ENCODE results near the gene HOXD9. TPM values are rescaled to one million over a fixed set of nuclear protein-coding genes. Genes with fewer than 3 reads are reported as not detected.

HOXD9 gene
- polyA plus RNA-seq, 1 donor: 7.6 TPM

DNA sequence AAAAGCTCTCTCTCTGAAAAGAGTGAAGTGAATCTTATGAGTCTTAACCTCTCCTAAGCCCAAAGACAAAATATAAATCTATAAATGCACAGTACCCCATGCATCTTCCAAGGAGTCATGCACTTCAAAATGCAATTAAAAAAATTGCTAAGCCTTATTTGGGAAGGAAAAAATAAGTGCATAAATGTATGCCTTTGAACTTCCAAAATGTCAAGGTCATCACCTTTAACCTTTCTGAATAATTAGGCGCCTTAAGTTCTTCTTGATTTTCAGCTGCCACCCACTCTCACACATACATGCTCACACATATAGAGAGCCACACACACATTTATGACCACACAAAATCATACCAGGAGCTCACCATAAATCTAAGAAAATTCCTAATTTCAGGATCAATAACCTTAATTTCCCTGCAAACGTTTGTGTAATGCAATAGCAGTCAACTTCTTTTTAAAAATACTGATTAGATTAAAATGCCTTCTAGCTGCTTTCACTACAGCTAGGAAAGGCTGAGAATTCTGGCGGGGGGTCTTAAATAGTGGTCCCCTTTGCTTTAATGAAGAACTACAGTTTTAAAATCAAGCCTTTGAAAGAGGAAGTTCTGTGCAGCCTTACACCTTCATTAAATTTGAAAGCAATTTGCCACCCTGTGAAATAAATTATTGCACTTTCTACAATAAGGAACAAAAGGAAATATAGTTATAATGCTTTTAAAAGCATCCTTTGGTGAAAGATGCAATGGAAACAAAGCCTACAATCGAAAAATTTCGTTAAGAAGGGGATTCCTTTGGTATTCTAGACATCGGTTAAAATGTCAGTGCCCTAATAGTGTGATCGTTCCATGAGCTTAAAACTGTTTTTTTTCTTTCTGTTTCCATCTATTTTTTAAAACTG, 11.9 kb upstream of the HOXD9 start:
- no peak for DNase-seq (ENCODE audit: low read depth)

DNA sequence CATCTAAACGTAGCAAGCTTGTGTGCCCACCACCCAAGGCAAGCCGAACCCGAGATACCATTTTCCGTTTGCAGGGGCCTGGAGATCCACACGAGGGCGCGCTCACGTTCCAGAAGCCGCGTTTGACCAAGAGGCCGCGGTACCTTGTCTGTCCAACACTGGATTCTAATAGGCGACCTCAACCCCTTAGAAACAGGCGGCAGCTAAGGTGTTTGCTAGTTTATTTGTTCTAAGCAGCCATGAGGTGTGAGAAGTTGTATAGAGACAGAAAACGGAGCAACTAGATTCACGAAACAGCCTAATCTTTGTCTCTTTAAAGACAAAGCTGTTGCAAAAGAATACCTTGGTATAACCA, 11.2 kb upstream of the HOXD9 start:
- no peak for DNase-seq (ENCODE audit: low read depth)

DNA sequence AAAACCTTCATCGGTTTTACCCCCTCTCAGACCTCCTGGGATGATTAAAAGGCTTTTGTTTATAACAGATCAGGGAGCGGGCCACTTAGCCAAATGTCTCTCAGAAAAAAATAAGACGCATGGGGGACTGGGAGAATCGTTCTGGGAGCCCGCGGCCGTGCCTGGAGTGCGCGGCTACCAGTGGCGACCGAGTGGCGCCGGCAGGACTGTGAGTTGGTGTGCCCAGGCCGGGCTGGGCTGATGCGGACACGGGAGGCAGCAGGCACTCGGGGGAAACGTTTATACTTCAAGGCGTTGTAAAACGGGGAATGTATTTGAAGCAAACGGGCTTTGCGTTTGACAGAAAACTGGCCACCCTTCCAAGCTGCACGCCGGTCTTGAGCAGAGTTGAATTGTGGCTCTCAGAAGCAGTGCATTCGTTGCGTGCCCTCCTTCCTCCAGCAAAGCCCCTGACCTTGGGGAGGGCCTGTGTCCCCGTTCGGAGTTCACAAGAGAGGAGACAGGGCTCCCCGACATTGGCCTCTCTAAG, 10.6 kb upstream of the HOXD9 start:
- no peak for DNase-seq (ENCODE audit: low read depth)

- DNase-seq (ENCODE audit: low read depth): no peak
Observed at GRCh38 chr2:176112375-176113302, 9.9 kb upstream of the HOXD9 start.

DNA sequence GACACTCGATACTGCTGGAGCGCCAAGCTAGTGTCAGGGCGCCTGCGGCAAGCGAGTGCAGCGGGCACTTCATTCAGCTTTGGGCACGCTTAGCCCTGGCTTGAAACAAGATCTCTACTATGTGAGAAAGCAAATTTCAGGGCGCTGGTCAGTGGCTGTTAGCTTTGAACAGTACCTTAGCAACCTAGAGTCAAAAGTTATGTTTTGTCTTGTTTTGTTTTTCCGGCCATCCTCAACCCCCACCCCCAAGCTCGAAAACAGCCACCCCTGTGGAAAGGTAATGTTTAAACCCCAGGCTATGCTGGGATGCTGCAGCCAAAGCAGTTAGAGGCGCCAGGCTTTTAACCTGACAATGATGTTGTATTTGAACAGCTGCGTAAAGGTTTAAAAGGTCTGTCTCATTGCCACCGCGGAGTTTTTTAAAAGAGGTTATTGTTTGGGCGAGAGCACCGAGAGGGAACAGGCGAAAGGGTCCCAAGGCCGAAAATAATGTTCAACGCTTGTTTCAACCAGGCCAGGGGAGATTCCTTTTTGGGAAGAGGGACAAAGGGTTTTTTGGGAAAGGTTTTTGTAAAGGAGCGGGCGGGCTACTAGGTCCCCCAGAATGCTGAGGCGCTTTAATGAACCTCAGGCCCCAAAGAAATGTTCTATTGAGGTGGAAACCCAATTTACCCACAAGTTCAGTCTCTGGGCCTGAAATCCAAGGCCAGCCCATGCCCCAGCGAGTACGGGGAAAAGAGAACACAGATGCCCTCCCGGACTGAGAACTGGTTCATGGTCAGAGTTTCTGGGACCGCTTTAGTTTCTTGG, 8.2 kb upstream of the HOXD9 start:
- DNase-seq (ENCODE audit: low read depth): no peak

GRCh38 chr2:176114930-176115625, 7.4 kb upstream of the HOXD9 start:
- no peak for DNase-seq (ENCODE audit: low read depth)

DNA sequence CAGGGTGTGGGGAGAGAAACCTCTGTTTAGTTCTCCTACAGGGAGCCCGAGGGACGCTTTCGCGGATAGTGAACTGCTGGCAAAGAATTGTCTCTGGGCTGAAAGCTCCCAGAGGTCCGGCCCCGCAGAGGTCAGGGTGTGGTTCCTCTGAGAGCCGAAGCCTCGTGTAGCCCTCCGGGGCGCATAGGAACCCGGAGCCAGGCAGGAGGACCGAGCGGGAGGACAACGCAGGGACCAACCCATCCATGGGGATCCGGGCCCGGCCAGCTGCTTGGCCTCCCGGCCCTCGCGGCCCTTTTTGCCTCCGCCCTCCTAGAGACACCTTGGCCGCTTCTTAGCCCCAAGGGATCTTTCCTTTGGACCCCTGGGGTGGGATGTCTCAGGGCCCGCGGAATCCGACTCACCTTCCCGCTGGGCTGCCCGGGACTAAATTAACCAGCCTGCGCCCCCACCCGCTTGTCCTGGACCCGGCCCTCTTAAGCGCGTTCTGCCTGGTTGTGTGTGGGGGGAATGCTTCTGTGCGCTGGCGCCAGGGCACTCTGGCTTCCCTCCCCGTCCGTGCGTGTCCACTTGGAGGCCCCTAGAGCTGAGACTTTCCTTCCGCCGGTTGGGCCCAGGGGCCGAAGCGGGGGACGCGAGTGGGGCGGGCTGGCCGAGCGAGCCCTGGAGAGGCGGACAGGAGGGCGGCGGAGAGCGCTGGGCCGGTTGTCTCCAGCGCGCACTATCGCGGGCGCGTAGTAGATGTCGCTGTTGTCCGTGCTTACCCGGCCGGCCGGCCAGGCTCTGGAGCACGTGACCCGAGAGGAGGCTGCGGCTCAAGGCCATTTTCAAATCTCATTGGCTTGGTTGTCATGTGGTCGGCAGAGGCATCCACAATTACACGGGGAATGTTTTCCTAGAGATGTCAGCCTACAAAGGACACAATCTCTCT, 6.4 kb upstream of the HOXD9 start, which contains the start of gene HOXD10:
Gene HOXD10 (plus strand): TSS at position 896 of the 931 bp plus-strand sequence. CDS start 56 bp downstream, outside the sequence.
- no peak for DNase-seq (ENCODE audit: low read depth)

- DNase-seq (ENCODE audit: low read depth): no peak
Observed at GRCh38 chr2:176117162-176117822, 5.2 kb upstream of the HOXD9 start.

GRCh38 chr2:176117823-176118371, 4.6 kb upstream of the HOXD9 start:
- no peak for DNase-seq (ENCODE audit: low read depth)

DNA sequence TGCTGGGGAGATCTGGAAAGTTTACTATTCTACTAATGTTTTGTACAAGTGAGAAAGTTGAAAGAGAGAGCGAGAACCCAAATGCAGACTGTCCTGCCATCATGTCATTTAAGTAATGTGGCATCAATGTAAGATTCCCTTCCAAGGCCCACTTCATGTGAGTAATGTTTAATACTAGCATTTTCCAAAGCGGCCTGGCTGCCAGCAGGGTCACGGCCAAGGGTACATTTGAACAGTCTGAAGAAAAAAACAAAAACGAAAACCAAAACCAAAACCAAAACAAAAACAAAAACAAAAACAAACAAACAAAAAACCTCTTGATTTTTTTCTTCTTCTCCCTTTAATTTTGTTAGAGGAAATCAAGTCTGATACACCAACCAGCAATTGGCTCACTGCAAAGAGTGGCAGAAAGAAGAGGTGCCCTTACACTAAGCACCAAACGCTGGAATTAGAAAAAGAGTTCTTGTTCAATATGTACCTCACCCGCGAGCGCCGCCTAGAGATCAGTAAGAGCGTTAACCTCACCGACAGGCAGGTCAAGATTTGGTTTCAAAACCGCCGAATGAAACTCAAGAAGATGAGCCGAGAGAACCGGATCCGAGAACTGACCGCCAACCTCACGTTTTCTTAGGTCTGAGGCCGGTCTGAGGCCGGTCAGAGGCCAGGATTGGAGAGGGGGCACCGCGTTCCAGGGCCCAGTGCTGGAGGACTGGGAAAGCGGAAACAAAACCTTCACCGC, 3.7 kb upstream of the HOXD9 start:
- DNase-seq (ENCODE audit: low read depth): no peak

GRCh38 chr2:176120364-176121189, 1.9 kb upstream of the HOXD9 start:
- no peak for DNase-seq (ENCODE audit: low read depth)

- no peak for DNase-seq (ENCODE audit: low read depth)
Observed at GRCh38 chr2:176121190-176122051, 1.1 kb upstream of the HOXD9 start.

- DNase-seq (ENCODE audit: low read depth): no peak
Observed at GRCh38 chr2:176122052-176122682, 352 bp upstream of the HOXD9 start.

DNA sequence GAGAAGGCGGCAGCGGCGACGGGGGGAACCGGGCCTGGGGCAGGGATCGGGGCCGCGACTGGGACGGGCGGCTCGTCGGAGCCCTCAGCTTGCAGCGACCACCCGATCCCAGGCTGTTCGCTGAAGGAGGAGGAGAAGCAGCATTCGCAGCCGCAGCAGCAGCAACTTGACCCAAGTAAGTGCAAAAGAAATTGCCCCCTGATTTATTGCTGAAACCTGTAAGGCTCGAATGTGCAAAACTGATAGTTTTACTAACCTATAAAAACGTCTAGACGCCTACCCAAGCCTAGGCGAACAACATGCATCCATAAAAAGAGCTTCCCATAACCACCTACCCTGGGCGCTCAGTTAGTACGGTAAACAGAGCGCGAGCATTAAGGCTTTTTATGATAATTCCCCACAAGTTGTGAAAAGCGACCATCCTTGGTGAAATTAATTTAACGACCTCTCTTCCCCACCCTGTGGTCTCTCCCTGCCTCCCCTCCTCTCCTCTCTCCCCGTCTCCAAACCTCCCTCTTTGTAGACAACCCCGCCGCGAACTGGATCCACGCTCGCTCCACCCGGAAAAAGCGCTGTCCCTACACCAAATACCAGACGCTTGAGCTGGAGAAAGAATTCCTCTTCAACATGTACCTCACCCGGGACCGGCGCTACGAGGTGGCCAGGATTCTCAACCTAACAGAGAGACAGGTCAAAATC, 1.0 kb downstream of the HOXD9 start:
- DNase-seq (ENCODE audit: low read depth): no peak

Data from forelimb muscle (tissue), 1 donor.